WI38 (cell line): ENCODE measurements around the gene PPP1R11.
A peak's percentile ranks its signal among the peaks of the same experiment; 100 is the strongest.
"Not testable (repeated sequence)": the region's sequence is repeated elsewhere in the genome, so short reads cannot be mapped to it uniquely, and the experiment has no call there.

ENCODE experiments used
- H3K4me3 ChIP-seq: 2 replicates; pipeline ENCODE4 v1.5.1; 2011; ENCODE audit warnings: low read depth, mild to moderate bottlenecking, control low read depth, low read length
- TF ChIP-seq, protein P1 (sequence below): IDR thresholded peaks from 2 replicates; pipeline ENCODE4 v1.5.1; 2012; ENCODE audit warnings: low read depth, mild to moderate bottlenecking, control low read depth, low read length

The PPP1R11 gene, protein sequence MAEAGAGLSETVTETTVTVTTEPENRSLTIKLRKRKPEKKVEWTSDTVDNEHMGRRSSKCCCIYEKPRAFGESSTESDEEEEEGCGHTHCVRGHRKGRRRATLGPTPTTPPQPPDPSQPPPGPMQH

DNA sequence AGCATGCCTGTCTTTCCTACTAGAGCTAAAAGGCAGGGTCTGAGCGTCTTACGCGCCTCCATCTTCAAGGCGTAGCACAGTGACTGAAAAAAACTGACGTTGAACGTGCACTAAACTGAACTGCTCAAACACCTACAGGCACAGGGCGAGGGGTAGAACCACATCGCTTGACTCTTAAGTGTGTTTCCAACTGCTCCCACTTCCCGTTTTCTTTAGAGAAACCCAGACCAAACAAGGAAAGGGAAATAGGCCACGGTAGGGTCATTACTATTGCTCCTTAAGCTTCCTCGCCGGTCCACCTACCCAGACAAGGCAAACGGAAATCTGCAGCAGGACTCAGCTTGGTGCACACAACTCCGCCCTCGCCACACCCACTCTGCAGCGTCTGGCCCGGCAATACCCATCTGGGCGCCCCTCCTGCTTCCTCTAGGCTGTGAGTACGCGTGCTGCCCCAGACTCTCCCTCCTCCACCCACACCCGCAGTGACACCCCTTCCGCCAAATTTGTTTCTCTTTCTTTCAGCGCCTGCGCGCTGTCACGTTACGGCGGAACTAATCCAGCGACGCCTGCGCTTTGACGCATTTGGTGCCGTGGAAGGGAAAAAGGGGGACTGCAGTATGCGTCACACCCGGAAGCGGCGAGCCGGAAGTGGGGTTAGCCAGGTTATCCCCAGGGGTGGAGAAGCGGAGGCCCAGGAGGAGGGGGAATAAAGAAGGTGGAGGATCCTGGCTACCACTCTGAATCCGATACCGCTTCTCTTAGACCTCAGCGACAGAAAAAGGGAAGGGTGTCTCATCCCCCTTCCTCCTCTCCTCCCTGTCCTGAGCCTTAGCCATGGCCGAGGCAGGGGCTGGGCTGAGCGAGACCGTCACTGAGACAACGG, at the start of gene PPP1R11:
TSS of gene PPP1R11 (plus strand) at position 622 of the 883 bp plus-strand sequence. CDS start at position 835, 213 bp downstream.
- TF ChIP-seq, protein P1, sequence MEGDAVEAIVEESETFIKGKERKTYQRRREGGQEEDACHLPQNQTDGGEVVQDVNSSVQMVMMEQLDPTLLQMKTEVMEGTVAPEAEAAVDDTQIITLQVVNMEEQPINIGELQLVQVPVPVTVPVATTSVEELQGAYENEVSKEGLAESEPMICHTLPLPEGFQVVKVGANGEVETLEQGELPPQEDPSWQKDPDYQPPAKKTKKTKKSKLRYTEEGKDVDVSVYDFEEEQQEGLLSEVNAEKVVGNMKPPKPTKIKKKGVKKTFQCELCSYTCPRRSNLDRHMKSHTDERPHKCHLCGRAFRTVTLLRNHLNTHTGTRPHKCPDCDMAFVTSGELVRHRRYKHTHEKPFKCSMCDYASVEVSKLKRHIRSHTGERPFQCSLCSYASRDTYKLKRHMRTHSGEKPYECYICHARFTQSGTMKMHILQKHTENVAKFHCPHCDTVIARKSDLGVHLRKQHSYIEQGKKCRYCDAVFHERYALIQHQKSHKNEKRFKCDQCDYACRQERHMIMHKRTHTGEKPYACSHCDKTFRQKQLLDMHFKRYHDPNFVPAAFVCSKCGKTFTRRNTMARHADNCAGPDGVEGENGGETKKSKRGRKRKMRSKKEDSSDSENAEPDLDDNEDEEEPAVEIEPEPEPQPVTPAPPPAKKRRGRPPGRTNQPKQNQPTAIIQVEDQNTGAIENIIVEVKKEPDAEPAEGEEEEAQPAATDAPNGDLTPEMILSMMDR: no peak
- peak within 1 kb of the TSS; percentile 70 for H3K4me3 ChIP-seq

DNA sequence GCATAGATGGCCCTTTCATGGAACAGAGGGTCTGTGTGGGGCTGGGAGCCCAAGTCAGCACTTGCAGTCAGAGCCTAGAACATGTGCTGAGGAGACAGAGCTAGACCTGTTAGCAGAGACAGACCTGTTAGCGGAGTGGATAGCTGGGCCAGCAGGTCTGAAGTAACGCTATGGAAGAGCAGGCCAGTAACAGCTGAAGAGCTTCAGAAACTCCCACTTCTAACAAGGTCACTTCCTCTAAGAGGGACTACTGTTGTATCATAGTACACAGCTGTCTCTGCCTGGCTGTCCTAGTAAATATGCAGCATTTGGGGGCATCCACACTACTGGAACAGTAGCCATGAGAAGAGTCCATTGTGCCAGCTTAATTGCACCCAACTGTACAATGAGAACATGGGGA, 47.2 kb upstream of the PPP1R11 start:
- H3K4me3 ChIP-seq: no peak overlapping the region
- TF ChIP-seq, protein P1: no peak

- TF ChIP-seq, protein P1: no peak
- H3K4me3 ChIP-seq: no peak overlapping the region
Measured at GRCh38 chr6:30020626-30021025, 46.4 kb upstream of the PPP1R11 start.

DNA sequence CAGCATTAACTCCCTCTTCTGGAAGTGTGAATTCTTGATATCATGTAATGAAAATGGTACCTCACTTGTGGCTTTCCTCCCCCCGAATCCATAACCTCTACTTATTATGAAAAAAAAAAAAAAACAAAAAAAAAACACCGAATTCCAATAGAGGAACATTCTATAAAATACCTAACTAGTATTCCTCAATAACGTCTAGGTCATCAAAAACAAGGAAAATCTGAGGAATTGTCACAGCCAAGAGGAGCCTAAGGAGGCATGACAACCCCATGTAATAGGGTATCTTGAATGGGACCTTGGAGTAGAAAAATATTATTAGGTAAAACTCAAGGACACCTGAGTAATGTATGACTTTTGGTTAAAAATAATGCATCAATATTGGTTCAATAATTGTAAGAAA, 44.8 kb upstream of the PPP1R11 start:
- no peak overlapping the region for H3K4me3 ChIP-seq
- TF ChIP-seq, protein P1: no peak

- H3K4me3 ChIP-seq: not testable (repeated sequence)
Measured at GRCh38 chr6:30022712-30023111, 44.3 kb upstream of the PPP1R11 start.

DNA sequence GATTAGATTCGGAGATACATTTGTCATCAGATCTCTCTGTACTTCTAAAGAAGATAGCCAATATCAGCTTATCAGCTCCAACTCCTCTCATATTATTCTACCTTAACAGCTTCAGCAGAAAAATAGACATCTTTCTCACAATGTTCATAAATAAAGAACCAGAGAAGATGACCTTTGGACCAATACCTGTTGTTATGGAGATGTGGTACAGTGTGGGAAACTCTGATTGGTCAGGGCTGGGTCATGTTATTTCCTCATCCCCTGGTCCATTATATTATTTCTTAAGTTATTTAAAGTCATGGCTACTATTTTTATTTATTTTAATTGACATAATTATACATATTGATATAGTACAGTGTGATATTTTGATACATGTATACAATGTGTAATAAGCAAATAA, 41.8 kb upstream of the PPP1R11 start:
- TF ChIP-seq, protein P1: no peak
- H3K4me3 ChIP-seq: no peak overlapping the region

DNA sequence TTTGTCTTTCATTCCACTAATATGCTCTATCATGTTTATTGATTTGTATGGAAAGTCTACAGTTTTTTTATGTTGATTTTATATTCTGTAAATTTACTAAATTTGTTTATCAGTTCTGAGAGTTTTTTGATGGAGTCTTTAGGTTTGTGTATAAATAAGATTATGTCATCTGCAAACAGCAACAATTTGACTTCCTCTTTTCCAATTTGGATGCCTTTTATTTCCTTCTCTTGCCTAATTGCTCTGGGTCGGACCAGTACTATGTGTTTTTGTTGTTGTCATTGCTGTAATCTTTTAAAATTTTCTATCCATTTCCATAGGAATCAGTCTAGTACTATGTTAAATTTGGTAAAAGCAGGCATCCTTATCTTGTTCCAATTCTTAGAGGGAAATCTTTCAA, 37.4 kb upstream of the PPP1R11 start:
- TF ChIP-seq, protein P1: no peak
- no peak overlapping the region for H3K4me3 ChIP-seq

DNA sequence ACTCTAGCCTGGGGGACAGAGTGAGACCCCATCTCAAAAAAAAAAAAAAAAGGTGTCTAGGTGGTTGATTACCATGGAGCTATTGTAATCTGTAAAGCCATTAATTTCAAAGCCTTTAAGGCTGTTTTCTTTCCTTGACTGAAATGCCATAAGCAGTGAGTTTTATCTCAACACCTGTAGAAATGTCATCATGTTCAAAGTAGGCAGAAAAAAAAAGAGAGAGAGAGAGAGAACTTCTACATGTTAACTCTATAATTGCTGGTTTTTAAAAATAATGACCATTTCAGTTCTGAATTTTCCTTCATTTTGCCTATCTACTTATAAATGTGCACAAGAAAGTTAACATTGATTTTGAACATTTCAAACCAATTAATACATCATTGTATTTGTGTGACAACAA, 35.6 kb upstream of the PPP1R11 start:
- H3K4me3 ChIP-seq: no peak overlapping the region
- TF ChIP-seq, protein P1: no peak

- H3K4me3 ChIP-seq: not testable (repeated sequence)
Measured at GRCh38 chr6:30033440-30033839, 33.6 kb upstream of the PPP1R11 start.
